Left lung (tissue), 14 donors: ENCODE results near the gene GBP3. TPM values are rescaled to one million over a fixed set of nuclear protein-coding genes. Genes with fewer than 3 reads are reported as not detected.

ENCODE experiments used
- ATAC-seq: fragments of 200-7000 bp; cut with Tn5 transposase; one replicate; pipeline ENCODE4 v1.9.1; 2020; ENCODE audit warnings: moderate library complexity
- DNase-seq, 4 donors: peaks; one replicate each; pipeline ENCODE4 v3.0.0-alpha.2; 2013 to 2020
- H3K27ac ChIP-seq, 2 donors: fragments of 200-600 bp; sonication (generic) in 1 of 2; one replicate each; pipeline versions ENCODE4 v1.5.0 to v1.8.0; 2020 to 2021
- H3K27me3 ChIP-seq, 2 donors: fragments of 200-600 bp; sonication (generic) in 1 of 2; one replicate each; pipeline versions ENCODE4 v1.5.0 to v1.8.0; 2020 to 2021
- H3K36me3 ChIP-seq, 2 donors: fragments of 200-600 bp; sonication (generic) in 1 of 2; one replicate each; pipeline versions ENCODE4 v1.5.0 to v1.8.0; 2020 to 2021
- H3K4me1 ChIP-seq, 2 donors: fragments of 200-600 bp; one replicate each; pipeline ENCODE4 v1.8.0; 2021
- H3K4me3 ChIP-seq, 2 donors: fragments of 200-600 bp; sonication (generic) in 1 of 2; one replicate each; pipeline versions ENCODE4 v1.5.0 to v1.8.0; 2020 to 2021; ENCODE audit warnings: mild to moderate bottlenecking in 1 of 2
- H3K9me3 ChIP-seq, 2 donors: fragments of 200-600 bp; sonication (generic) in 1 of 2; one replicate each; pipeline versions ENCODE4 v1.5.0 to v1.8.0; 2020 to 2021
- CTCF ChIP-seq, 2 donors: fragments of 200-600 bp; sonication (generic) in 1 of 2; IDR thresholded peaks; one replicate each; pipeline versions ENCODE4 v1.5.0 to v1.8.0; 2021; ENCODE audit warnings: antibody characterized with exemption in 2 of 2
- intact Hi-C, 2 donors: fragments of 100-400 bp; cut with DNase I; formaldehyde crosslinking; loops; one replicate each; pipeline versions ENCODE4 v1.11.2 to v1.14.2; 2022
- long read RNA-seq, 12 donors: library from polyadenylated mRNA in 2 of 12; unstranded in 2 of 12; transcript quantifications; one replicate each; pipeline ENCODE4 v2.0.0 and lab custom pipeline, GENCODE V29; 2019 to 2026
- polyA plus RNA-seq, 6 donors: library from polyadenylated mRNA; unstranded; fragments of 120-200 nt; gene quantifications; one replicate each; pipeline ENCODE4 v1.2.1, GENCODE V29; 2013; ENCODE audit not compliant: insufficient read length in 6 of 6
- total RNA-seq, 2 donors: library from RNA; stranded (reverse); fragmentation: NEBNext Ultra II Directional; extraction: Animal tissue kit (Norgen Biotek cat#: 25700); gene quantifications; one replicate each; pipeline ENCODE4 v1.2.1, GENCODE V29; 2021
- donor health status: DM: no; HTN: yes; CAD: no.
- donor health status: DM: no; HTN: no; CAD: no.

GBP3 gene
- total RNA-seq (10 to 100 TPM; 31.0 to 32.6 TPM), polyA plus RNA-seq (10 to 100 TPM in 4 of 6 donors, 1 to 10 TPM in 2; 8.5 to 21.2 (median 12.0) TPM)
- long read RNA-seq, donor 1, partial matches to known transcripts, result 0 of 2 reads
- long read RNA-seq, donor 1, other reads (novel, unspliced or antisense), result 0 of 2 reads
- long read RNA-seq, donor 2, result 0 reads
- long read RNA-seq, donor 3, partial matches to known transcripts, result 0 of 1 reads
- long read RNA-seq, donor 3, other reads (novel, unspliced or antisense), result 0 of 1 reads
- long read RNA-seq, donor 4, partial matches to known transcripts, result 3 of 6 reads
- long read RNA-seq, donor 4, other reads (novel, unspliced or antisense), result 1 of 6 reads
- long read RNA-seq, donor 5, result 0 reads
- long read RNA-seq, donor 6, result 0 reads
- long read RNA-seq, donor 7, result 0 reads
- long read RNA-seq, donor 8, partial matches to known transcripts, result 0 of 1 reads
- long read RNA-seq, donor 8, other reads (novel, unspliced or antisense), result 0 of 1 reads
- long read RNA-seq, donor 9, result 0 reads
- long read RNA-seq, donor 10, partial matches to known transcripts, result 3 of 8 reads
- long read RNA-seq, donor 10, other reads (novel, unspliced or antisense), result 1 of 8 reads
- long read RNA-seq, donor 11, result 0 reads
- long read RNA-seq, donor 12, result 0 reads

- TF ChIP-seq CTCF (IDR thresholded peaks at IDR 0.05), result no peak
- peak within 1 kb of the TSS; percentile 88 to 93 for H3K27ac ChIP-seq
- H3K4me1 ChIP-seq, result peaks cover 8 to 41% of the 10 kb centered on the region in 2 donors
- intact Hi-C loops, result no loop called here
- peak in 2 of 4 donors; percentile 31 to 39 for DNase-seq
- no peaks in the 10 kb centered on the region for H3K27me3 ChIP-seq
- peak within 1 kb of the TSS; percentile 54 to 62 for H3K4me3 ChIP-seq
- peaks cover 0 to 21% of the 10 kb centered on the region in 2 donors for H3K36me3 ChIP-seq
- no peaks in the 10 kb centered on the region for H3K9me3 ChIP-seq
- peak; percentile 88 for ATAC-seq
Measured at GRCh38 chr1:89022167-89022959, at the start of gene GBP3. Gene GBP3 (minus strand): TSS chr1:89022866. CDS start chr1:89020721, 2,145 bp downstream.

GRCh38 chr1:89070509-89070908 is 47.8 kb upstream of the GBP3 start:
- H3K9me3 ChIP-seq, result no peaks in the 10 kb centered on the region
- H3K36me3 ChIP-seq, result no peaks in the 10 kb centered on the region
- intact Hi-C loops, result no loop called here
- no peak for DNase-seq
- peak overlapping the region in 1 of 2 donors; percentile 65 for H3K27ac ChIP-seq
- peak overlapping the region in 1 of 2 donors; percentile 33 for H3K4me3 ChIP-seq
- H3K27me3 ChIP-seq, result no peaks in the 10 kb centered on the region
- ATAC-seq, result no peak
- no peak for TF ChIP-seq CTCF (IDR thresholded peaks at IDR 0.05)
- H3K4me1 ChIP-seq, result peaks cover 0 to 14% of the 10 kb centered on the region in 2 donors

GRCh38 chr1:89069951-89070350 is 47.3 kb upstream of the GBP3 start:
- Histone ChIP-seq H3K9me3 (no peaks in the 10 kb centered on the region), H3K4me3 (peak overlapping the region; percentile 5 to 33), H3K27me3 (no peaks in the 10 kb centered on the region), H3K36me3 (no peaks in the 10 kb centered on the region), H3K27ac (peak overlapping the region; percentile 35 to 65), H3K4me1 (peaks cover 0 to 17% of the 10 kb centered on the region in 2 donors)
- no peak for TF ChIP-seq CTCF (IDR thresholded peaks at IDR 0.05)
- DNase-seq (no peak), ATAC-seq (no peak)
- intact Hi-C loops, result no loop called here

- ATAC-seq (no peak), DNase-seq (no peak)
- Histone ChIP-seq H3K36me3 (no peaks in the 10 kb centered on the region), H3K4me3 (no peak overlapping the region), H3K4me1 (peaks cover 3 to 23% of the 10 kb centered on the region in 2 donors), H3K27ac (no peak overlapping the region), H3K9me3 (no peaks in the 10 kb centered on the region), H3K27me3 (no peaks in the 10 kb centered on the region)
- TF ChIP-seq CTCF (IDR thresholded peaks at IDR 0.05), result no peak
- intact Hi-C loops, result no loop called here
Measured at GRCh38 chr1:89068291-89068690, 45.6 kb upstream of the GBP3 start.
